ENCODE results near the gene LRPPRC.

The LRPPRC gene

GRCh38 chr2:43846140-43846793 lies 149.5 kb downstream of the LRPPRC start:
- H3K27ac ChIP-seq, result no peak overlapping the region
- TF ChIP-seq CTCF (conservative IDR thresholded peaks at IDR 0.05) (no peak), ZFX (IDR thresholded peaks at IDR 0.05) (no peak)

- no peak overlapping the region for H3K27ac ChIP-seq
- TF ChIP-seq ZFX (IDR thresholded peaks at IDR 0.05), result no peak
- no peak for TF ChIP-seq CTCF (conservative IDR thresholded peaks at IDR 0.05)
Observed at GRCh38 chr2:43845181-43845580, 150.6 kb downstream of the LRPPRC start.

DNA sequence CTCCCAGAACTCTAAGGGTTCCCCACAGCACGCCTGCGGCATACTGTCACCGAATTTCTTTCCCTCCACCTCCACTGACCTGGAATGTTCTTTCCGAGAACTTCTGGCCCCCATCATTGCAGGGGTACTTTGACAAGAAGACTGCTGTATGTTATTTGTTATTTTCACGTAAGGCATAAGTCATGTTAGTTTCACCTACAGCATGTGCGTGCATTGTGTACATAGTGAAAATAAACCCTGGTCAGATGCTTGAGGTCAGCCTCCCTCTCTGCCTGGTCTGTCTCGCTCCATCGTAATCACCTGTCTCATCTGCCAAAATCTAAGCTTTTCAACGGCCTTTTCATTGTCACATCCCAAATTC lies 152.9 kb downstream of the LRPPRC start:
- TF ChIP-seq ZFX (IDR thresholded peaks at IDR 0.05) (no peak), CTCF (conservative IDR thresholded peaks at IDR 0.05) (no peak)
- no peak overlapping the region for H3K27ac ChIP-seq

DNA sequence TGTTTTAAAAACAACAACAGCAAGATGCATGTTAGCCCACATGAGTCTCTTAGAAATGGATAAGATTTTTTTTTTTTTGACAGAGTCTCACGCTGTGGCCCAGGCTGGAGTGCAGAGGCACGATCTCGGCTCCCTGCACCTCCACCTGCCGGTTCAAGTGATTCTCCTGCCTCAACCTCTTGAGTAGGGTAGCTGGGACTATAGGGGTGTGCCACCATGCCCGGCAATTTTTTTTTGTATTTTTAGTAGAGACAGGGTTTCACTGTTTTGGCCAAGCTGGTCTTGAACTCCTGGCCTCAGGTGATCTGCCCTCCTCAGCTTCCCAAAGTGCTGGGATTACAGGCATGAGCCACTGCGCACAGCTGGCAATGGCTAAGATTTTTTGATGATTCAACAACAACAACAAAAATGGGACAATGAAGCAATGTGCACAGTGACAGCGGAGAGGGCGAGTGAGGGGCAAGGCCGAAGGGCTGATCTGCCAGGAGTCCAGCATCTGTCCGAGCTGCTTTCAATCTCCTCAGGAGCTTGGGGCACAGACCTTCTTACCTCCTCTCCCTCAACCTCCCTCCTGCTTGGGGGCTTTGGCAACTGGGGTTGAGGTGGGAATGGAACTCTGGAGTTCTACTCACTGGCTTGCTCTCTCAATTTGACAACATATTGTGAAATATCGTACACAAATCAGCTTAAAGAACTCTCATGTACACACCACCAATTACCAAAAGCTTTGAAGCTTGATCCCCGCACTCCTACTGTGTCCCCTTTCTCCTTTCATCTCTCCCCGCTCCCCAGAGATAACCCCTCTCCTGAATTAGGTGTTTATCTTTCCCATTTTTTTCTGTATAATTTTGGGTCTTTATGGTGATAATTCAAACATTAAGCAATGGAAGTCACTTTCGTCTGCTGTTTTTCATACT lies 153.6 kb downstream of the LRPPRC start:
- TF ChIP-seq CTCF (conservative IDR thresholded peaks at IDR 0.05), result no peak
- TF ChIP-seq ZFX (IDR thresholded peaks at IDR 0.05), result no peak
- no peak overlapping the region for H3K27ac ChIP-seq

- H3K27ac ChIP-seq, result no peak overlapping the region
- TF ChIP-seq ZFX (IDR thresholded peaks at IDR 0.05) (no peak), CTCF (conservative IDR thresholded peaks at IDR 0.05) (no peak)
Observed at GRCh38 chr2:43840965-43841364, 154.8 kb downstream of the LRPPRC start.

DNA sequence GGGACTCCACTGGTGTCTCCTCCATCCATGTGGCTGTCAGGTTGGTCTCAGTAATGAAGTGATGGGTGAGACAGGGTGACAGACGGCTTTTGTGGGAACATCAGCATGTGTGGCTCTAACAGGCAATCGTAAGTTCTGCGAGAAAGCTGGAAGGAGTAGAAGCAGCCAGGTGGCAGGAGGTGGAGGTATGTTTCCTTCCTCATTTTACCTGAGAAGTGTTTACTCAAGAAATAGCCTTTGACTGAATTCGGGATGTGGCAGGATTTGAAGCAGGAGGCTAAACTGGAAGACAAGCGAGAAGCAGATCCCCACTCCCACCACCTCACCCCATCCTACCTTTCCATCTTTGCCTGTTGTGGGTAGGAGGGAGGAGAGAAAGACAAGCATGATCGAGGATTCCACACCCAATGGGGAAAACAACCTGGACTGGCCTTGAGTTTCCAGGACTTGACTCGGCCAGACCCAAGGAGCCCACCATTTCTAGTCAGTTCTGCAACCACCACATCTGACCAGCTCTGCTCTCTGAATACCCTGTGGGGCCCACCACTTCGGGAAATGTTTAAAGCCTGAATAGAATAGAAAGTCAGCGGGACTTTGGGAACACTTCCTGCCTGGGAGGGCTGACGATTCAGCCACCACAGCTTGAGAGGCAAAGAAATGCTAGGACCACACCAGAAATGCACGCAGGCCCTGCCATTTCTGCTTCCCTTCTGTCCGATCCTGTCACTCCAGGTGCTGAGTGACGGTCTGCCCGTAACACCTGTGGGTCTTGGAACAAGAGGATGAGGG lies 155.8 kb downstream of the LRPPRC start:
- H3K27ac ChIP-seq, result no peak overlapping the region
- TF ChIP-seq CTCF (conservative IDR thresholded peaks at IDR 0.05), result no peak
- TF ChIP-seq ZFX (IDR thresholded peaks at IDR 0.05), result no peak
